PFSK-1 (cell line): ENCODE measurements around the gene MTUS2.

ENCODE experiments used
- POLR2AphosphoS5 ChIP-seq: IDR thresholded peaks from 2 replicates; pipeline ENCODE4 v1.6.1; 2012; ENCODE audit warnings: low read depth, mild to moderate bottlenecking, control low read depth, low read length, moderate library complexity
- TAF1 ChIP-seq: IDR thresholded peaks from 2 replicates; pipeline ENCODE4 v1.6.1; 2012; ENCODE audit warnings: low read length, control low read depth, borderline replicate concordance; ENCODE audit not compliant: insufficient read depth
- TF ChIP-seq, protein P1 (sequence below), 2 experiments: IDR thresholded peaks; 2 replicates each; pipeline versions ENCODE4 v1.6.1 to v1.8.0; 2011 to 2012; ENCODE audit warnings: low read depth in 2 of 2, low read length in 2 of 2, control low read depth in 1 of 2, inconsistent platforms in 1 of 2, mild to moderate bottlenecking in 1 of 2, moderate library complexity in 1 of 2; ENCODE audit not compliant: insufficient read depth in 1 of 2

DNA sequence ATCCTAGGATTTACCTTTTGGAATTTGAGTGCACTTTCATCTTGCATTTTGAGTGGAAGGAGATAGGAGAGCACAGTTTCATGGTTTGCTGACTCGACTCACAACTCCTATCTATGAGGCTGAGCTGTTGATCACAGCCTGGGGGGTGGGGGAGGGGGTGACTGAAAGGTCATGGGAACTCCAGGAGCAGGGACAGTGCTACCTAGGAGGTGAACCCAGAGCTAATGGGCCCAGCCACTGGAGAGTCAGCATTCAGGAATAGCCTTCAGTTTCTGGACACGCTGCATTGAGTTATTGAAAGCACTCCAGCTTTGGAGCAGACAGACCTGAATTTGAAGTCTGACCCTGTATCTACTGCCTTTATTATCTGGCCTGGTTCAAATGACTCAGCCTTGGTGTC, 435.4 kb downstream of the MTUS2 start:
- TF ChIP-seq POLR2AphosphoS5 (no peak), TAF1 (no peak)
- TF ChIP-seq, protein P1, sequence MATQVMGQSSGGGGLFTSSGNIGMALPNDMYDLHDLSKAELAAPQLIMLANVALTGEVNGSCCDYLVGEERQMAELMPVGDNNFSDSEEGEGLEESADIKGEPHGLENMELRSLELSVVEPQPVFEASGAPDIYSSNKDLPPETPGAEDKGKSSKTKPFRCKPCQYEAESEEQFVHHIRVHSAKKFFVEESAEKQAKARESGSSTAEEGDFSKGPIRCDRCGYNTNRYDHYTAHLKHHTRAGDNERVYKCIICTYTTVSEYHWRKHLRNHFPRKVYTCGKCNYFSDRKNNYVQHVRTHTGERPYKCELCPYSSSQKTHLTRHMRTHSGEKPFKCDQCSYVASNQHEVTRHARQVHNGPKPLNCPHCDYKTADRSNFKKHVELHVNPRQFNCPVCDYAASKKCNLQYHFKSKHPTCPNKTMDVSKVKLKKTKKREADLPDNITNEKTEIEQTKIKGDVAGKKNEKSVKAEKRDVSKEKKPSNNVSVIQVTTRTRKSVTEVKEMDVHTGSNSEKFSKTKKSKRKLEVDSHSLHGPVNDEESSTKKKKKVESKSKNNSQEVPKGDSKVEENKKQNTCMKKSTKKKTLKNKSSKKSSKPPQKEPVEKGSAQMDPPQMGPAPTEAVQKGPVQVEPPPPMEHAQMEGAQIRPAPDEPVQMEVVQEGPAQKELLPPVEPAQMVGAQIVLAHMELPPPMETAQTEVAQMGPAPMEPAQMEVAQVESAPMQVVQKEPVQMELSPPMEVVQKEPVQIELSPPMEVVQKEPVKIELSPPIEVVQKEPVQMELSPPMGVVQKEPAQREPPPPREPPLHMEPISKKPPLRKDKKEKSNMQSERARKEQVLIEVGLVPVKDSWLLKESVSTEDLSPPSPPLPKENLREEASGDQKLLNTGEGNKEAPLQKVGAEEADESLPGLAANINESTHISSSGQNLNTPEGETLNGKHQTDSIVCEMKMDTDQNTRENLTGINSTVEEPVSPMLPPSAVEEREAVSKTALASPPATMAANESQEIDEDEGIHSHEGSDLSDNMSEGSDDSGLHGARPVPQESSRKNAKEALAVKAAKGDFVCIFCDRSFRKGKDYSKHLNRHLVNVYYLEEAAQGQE (IDR thresholded peaks at IDR 0.05; ENCODE audit: insufficient read depth in 1 of 2, low read depth in 2 of 2, low read length in 2 of 2), result no peak
